CD14-positive monocyte (primary cell): ENCODE results near the gene ST7. TPM values are rescaled to one million over a fixed set of nuclear protein-coding genes. Genes with fewer than 3 reads are reported as not detected.

Experiments used
- DNase-seq, 3 donors: peaks; one replicate each; pipeline ENCODE4 v3.0.0-alpha.2; 2011 to 2022
- H2AFZ ChIP-seq: 2 replicates; pipeline ENCODE4 v1.6.0; 2012; ENCODE audit warnings: mild to moderate bottlenecking, low read depth, low read length, inconsistent platforms; ENCODE audit not compliant: insufficient read depth, poor library complexity, severe bottlenecking
- H3K27ac ChIP-seq, 2 donors: 1 replicate in 1 of 2; 2 replicates in 1 of 2; pipeline ENCODE4 v1.5.1; 2012 to 2013; ENCODE audit warnings: low read length in 2 of 2, control low read depth in 1 of 2, inconsistent platforms in 1 of 2, low read depth in 1 of 2, mild to moderate bottlenecking in 1 of 2
- H3K27me3 ChIP-seq, 2 donors: one replicate each; pipeline versions ENCODE4 v1.6.0 to v1.6.1; 2011 to 2013; ENCODE audit warnings: low read length in 2 of 2; ENCODE audit not compliant: control insufficient read depth in 2 of 2, insufficient read depth in 2 of 2
- H3K36me3 ChIP-seq, 2 donors: replicated peaks in 1 of 2; 1 replicate in 1 of 2; 2 replicates in 1 of 2; pipeline versions ENCODE4 v1.5.1 to v1.6.1; 2012 to 2013; ENCODE audit warnings: low read length in 2 of 2, control low read depth in 1 of 2, inconsistent platforms in 1 of 2, mild to moderate bottlenecking in 1 of 2; ENCODE audit not compliant: insufficient read depth in 2 of 2, control insufficient read depth in 1 of 2
- H3K4me1 ChIP-seq, 2 donors: 1 replicate in 1 of 2; 2 replicates in 1 of 2; pipeline versions ENCODE4 v1.5.1 to v1.6.1; 2012 to 2013; ENCODE audit warnings: low read length in 2 of 2, control low read depth in 1 of 2, inconsistent platforms in 1 of 2, mild to moderate bottlenecking in 1 of 2, moderate library complexity in 1 of 2; ENCODE audit not compliant: insufficient read depth in 2 of 2, control insufficient read depth in 1 of 2
- H3K4me2 ChIP-seq: replicated peaks from 2 replicates; pipeline ENCODE3; 2012; ENCODE audit warnings: low read length, moderate library complexity, mild to moderate bottlenecking; ENCODE audit not compliant: poor library complexity, severe bottlenecking; ENCODE audit errors: extremely low read depth
- H3K4me3 ChIP-seq, 3 experiments: fragments of 200-600 bp in 1 of 3; sonication (generic) in 1 of 3; replicated peaks in 1 of 3; 1 replicate in 2 of 3; 2 replicates in 1 of 3; pipeline ENCODE4 v1.5.1; 2011 to 2013; ENCODE audit warnings: low read length in 3 of 3, mild to moderate bottlenecking in 3 of 3, control low read depth in 2 of 3, low read depth in 2 of 3, inconsistent platforms in 1 of 3, moderate library complexity in 1 of 3
- H3K79me2 ChIP-seq: 2 replicates; pipeline ENCODE4 v1.6.0; 2012; ENCODE audit warnings: mild to moderate bottlenecking, control low read depth, inconsistent platforms, low read length, moderate library complexity; ENCODE audit not compliant: insufficient read depth
- H3K9ac ChIP-seq: 2 replicates; pipeline ENCODE4 v1.6.0; 2017; ENCODE audit warnings: low read length, mild to moderate bottlenecking; ENCODE audit not compliant: insufficient read depth, poor library complexity, severe bottlenecking
- H3K9me3 ChIP-seq, 2 donors: replicated peaks in 1 of 2; 1 replicate in 1 of 2; 2 replicates in 1 of 2; pipeline versions ENCODE4 v1.5.1 to v1.6.1; 2012 to 2013; ENCODE audit warnings: low read length in 2 of 2, control low read depth in 1 of 2; ENCODE audit not compliant: control insufficient read depth in 1 of 2, insufficient read depth in 1 of 2
- H4K20me1 ChIP-seq: 2 replicates; pipeline ENCODE4 v1.6.0; 2012; ENCODE audit warnings: mild to moderate bottlenecking, low read length, control low read depth, moderate library complexity; ENCODE audit not compliant: insufficient read depth
- H3K27ac Mint-ChIP-seq, 7 donors: one replicate each; pipeline ENCODE4 v1.8.0; 2020; ENCODE audit warnings: mild to moderate bottlenecking in 7 of 7, mixed read lengths in 7 of 7, moderate library complexity in 6 of 7, inconsistent platforms in 2 of 7
- H3K27me3 Mint-ChIP-seq, 3 donors: one replicate each; pipeline ENCODE4 v1.8.0; 2021 to 2022; ENCODE audit warnings: low read depth in 3 of 3, mild to moderate bottlenecking in 3 of 3, mixed read lengths in 3 of 3, moderate library complexity in 3 of 3, inconsistent platforms in 1 of 3
- H3K36me3 Mint-ChIP-seq, 2 donors: one replicate each; pipeline ENCODE4 v1.8.0; 2020; ENCODE audit warnings: mixed read lengths in 2 of 2, inconsistent platforms in 1 of 2, mild to moderate bottlenecking in 1 of 2
- H3K4me1 Mint-ChIP-seq: one replicate; pipeline ENCODE4 v1.8.0; 2020; ENCODE audit warnings: mild to moderate bottlenecking, mixed read lengths
- H3K4me3 Mint-ChIP-seq, 2 donors: one replicate each; pipeline ENCODE4 v1.8.0; 2020; ENCODE audit warnings: mild to moderate bottlenecking in 2 of 2, mixed read lengths in 2 of 2, moderate library complexity in 1 of 2
- H3K9me3 Mint-ChIP-seq, 7 donors: one replicate each; pipeline ENCODE4 v1.8.0; 2020 to 2022; ENCODE audit warnings: mixed read lengths in 7 of 7, mild to moderate bottlenecking in 6 of 7, moderate library complexity in 6 of 7, inconsistent platforms in 2 of 7
- CTCF ChIP-seq: fragments of 200-600 bp; IDR thresholded peaks from one replicate; pipeline ENCODE4 v1.8.0; 2022; ENCODE audit warnings: antibody characterized with exemption, mild to moderate bottlenecking
- WGBS: methylation state at CpG from one replicate; pipeline ENCODE4 v1.1.5; 2013; ENCODE audit warnings: missing lambda C conversion rate; ENCODE audit not compliant: insufficient coverage; 5-methylcytosine and 5-hydroxymethylcytosine counted together
- intact Hi-C, 2 donors: fragments of 100-400 bp; cut with micrococcal nuclease; formaldehyde crosslinking; loops; one replicate each; pipeline versions ENCODE4 v1.15.0 to v1.15.1; 2023
- polyA plus RNA-seq, 3 donors: library from polyadenylated mRNA; depleted of rRNA in 1 of 3; unstranded in 2 of 3; stranded (reverse) in 1 of 3; fragments of 300-500 nt in 2 of 3; fragments of >200 nt in 1 of 3; fragmentation: Illumina TruSeq in 2 of 3; gene quantifications; 1 replicate in 2 of 3; 2 replicates in 1 of 3; pipeline ENCODE4 v1.2.3, GENCODE V29; 2012 to 2021

Gene ST7
- polyA plus RNA-seq, 3 donors, result 3.6 to 5.5 (median 4.1) TPM

DNA sequence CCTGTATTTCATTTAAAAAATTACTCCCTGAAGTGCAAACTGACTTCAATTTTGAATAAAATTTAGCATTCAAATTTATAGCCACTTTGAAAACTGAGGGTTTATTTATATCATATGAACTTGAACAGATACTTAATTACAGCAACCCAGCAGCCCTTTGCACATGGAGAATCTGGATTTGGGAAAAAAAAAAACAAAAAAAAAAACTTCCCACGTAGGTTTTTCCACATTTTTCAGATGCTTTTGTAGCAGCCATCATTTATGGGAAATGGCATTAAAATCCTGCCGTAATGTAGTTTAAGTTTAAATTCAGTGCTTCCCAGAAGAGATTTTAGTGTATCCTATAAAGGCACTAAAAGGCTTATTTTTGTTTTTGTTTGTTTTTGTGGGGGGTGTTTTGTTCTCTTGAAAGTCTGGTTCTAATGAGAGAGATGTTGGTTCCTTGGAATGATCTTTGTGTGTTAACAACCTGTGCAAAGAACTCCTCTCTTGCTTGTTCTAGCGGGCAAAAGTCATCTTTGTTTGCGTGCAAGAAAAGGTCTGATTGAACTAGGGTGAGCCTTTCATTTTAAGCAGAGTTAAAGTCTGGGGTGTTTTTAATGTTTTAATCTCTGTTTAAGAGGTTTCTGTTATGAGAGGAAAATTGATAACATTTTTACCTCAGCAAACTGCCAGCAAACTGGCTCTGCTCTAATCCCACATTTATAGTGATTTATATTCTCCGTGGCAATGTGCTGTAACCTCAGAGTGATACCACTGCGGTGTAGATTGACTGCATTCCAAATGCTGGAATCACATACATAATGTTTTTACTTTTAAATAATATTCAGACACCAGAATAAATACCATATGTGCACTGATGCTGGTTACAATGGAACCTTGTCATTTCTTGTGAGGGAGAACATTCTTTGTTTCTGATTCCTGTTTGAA, 264.1 kb downstream of the ST7 start:
- no peaks in the 10 kb centered on the region for H3K27me3 Mint-ChIP-seq
- no peaks in the 10 kb centered on the region for H3K4me1 ChIP-seq
- no peak overlapping the region for H3K4me3 Mint-ChIP-seq
- 100% methylated on average over 1 of the region's 6 CpGs for WGBS
- H3K4me3 ChIP-seq, result no peak overlapping the region
- no peaks in the 10 kb centered on the region for H3K4me1 Mint-ChIP-seq
- intact Hi-C loops, result no loop called here
- peaks cover 0 to 2% of the 10 kb centered on the region in 2 donors for H3K36me3 ChIP-seq
- H3K27ac Mint-ChIP-seq, result no peak overlapping the region
- no peaks in the 10 kb centered on the region for H4K20me1 ChIP-seq
- H3K9me3 ChIP-seq, result no peaks in the 10 kb centered on the region
- no peak for TF ChIP-seq CTCF
- no peaks in the 10 kb centered on the region for H3K9me3 Mint-ChIP-seq
- peaks cover 11 to 14% of the 10 kb centered on the region in 2 donors for H3K36me3 Mint-ChIP-seq
- H3K27me3 ChIP-seq, result no peaks in the 10 kb centered on the region
- no peak overlapping the region for H3K9ac ChIP-seq
- no peak overlapping the region for H3K27ac ChIP-seq
- no peak for DNase-seq
- H2AFZ ChIP-seq, result no peak overlapping the region
- H3K79me2 ChIP-seq, result no peaks in the 10 kb centered on the region
- no peak overlapping the region for H3K4me2 ChIP-seq

DNA sequence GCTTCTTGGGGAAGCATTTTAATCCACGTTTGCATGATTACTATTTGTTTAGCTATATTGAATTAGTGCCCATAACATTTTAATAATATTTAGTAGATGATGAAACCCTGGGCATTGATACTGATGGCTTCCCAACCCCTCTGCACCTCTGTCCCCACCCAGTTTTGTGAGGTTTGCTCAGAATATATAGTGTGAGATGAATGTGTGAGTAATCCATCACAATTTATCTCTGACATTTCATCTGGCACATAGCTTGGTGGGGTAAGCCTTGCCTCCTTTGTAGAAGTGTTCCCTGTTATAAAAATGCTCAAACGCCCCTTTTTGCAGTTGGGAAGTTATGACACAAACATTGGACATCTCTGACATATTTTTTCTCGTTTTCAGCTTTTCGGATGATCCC, 265.4 kb downstream of the ST7 start:
- intact Hi-C loops, result no loop called here
- Histone ChIP-seq H3K27ac (no peak overlapping the region), H3K79me2 (no peaks in the 10 kb centered on the region), H3K9ac (no peak overlapping the region), H3K36me3 (peaks cover 0 to 2% of the 10 kb centered on the region in 2 donors), H2AFZ (no peak overlapping the region), H3K4me2 (no peak overlapping the region), H3K4me3 (no peak overlapping the region), H3K27me3 (no peaks in the 10 kb centered on the region), H3K4me1 (no peaks in the 10 kb centered on the region), H3K9me3 (no peaks in the 10 kb centered on the region), H4K20me1 (no peaks in the 10 kb centered on the region)
- Mint-ChIP-seq H3K27me3 (peaks cover 0 to 1% (median 0%) of the 10 kb centered on the region in 3 donors), H3K27ac (no peak overlapping the region), H3K36me3 (peaks cover 22 to 24% of the 10 kb centered on the region in 2 donors), H3K9me3 (no peaks in the 10 kb centered on the region), H3K4me1 (no peaks in the 10 kb centered on the region), H3K4me3 (no peak overlapping the region)
- 94% methylated on average over 3 of the region's 4 CpGs for WGBS
- no peak for TF ChIP-seq CTCF
- no peak for DNase-seq
